GM23338 (cell line): Measurements from ENCODE around the gene ST3GAL4. TPM values are rescaled to one million over a fixed set of nuclear protein-coding genes. Genes with fewer than 3 reads are reported as not detected.

Experiments used
- ATAC-seq: fragments of 200-7000 bp; cut with Tn5 transposase; 3 replicates; pipeline ENCODE4 v1.9.1; 2020
- DNase-seq: peaks from one replicate; pipeline ENCODE4 v3.0.0-alpha.2; 2015; ENCODE audit warnings: low spot score
- H2AFZ ChIP-seq: fragments of 200-600 bp; sonication (generic); 2 replicates; pipeline ENCODE4 v1.8.0; 2016; ENCODE audit warnings: antibody characterized with exemption, mild to moderate bottlenecking, moderate library complexity
- H3F3A ChIP-seq: fragments of 200-600 bp; sonication (generic); replicated peaks from 2 replicates; pipeline ENCODE4 v1.8.0; 2017; ENCODE audit warnings: antibody characterized with exemption, mixed run types, low read depth
- H3K27ac ChIP-seq: fragments of 200-600 bp; sonication (generic); 2 replicates; pipeline ENCODE4 v1.6.1; 2016; ENCODE audit warnings: low read depth
- H3K27me3 ChIP-seq: fragments of 200-600 bp; sonication (generic); 2 replicates; pipeline ENCODE4 v1.8.0; 2016; ENCODE audit warnings: mild to moderate bottlenecking, mixed run types, moderate library complexity; ENCODE audit not compliant: insufficient read depth
- H3K36me3 ChIP-seq: fragments of 200-600 bp; sonication (generic); 2 replicates; pipeline ENCODE4 v1.8.0; 2016; ENCODE audit warnings: mild to moderate bottlenecking; ENCODE audit not compliant: insufficient read depth
- H3K4me1 ChIP-seq: fragments of 200-600 bp; sonication (generic); 2 replicates; pipeline ENCODE4 v1.8.0; 2016; ENCODE audit warnings: mild to moderate bottlenecking, moderate library complexity; ENCODE audit not compliant: insufficient read depth
- H3K4me2 ChIP-seq: fragments of 200-600 bp; sonication (generic); 2 replicates; pipeline ENCODE4 v1.7.1; 2017; ENCODE audit warnings: mixed run types
- H3K4me3 ChIP-seq: fragments of 200-600 bp; sonication (generic); 2 replicates; pipeline ENCODE4 v1.6.1; 2016; ENCODE audit warnings: mixed run types
- H3K79me2 ChIP-seq: fragments of 200-600 bp; sonication (generic); replicated peaks from 2 replicates; pipeline ENCODE4 v1.8.0; 2017; ENCODE audit warnings: mild to moderate bottlenecking; ENCODE audit not compliant: insufficient read depth
- H3K9me2 ChIP-seq: fragments of 200-600 bp; sonication (generic); 2 replicates; pipeline ENCODE4 v1.8.0; 2017; ENCODE audit not compliant: insufficient read depth
- H4K20me1 ChIP-seq: fragments of 200-600 bp; sonication (generic); replicated peaks from 2 replicates; pipeline ENCODE4 v1.8.0; 2017; ENCODE audit warnings: mild to moderate bottlenecking; ENCODE audit not compliant: insufficient read depth
- H3K27ac Mint-ChIP-seq: 2 replicates; pipeline ENCODE4 v1.8.0; 2020; ENCODE audit warnings: inconsistent platforms, mild to moderate bottlenecking, moderate library complexity, mixed read lengths
- H3K27me3 Mint-ChIP-seq: 3 replicates; pipeline ENCODE4 v1.8.0; 2022; ENCODE audit warnings: low read depth, mild to moderate bottlenecking, moderate library complexity, mixed read lengths, inconsistent platforms; ENCODE audit not compliant: insufficient read depth, poor library complexity
- H3K36me3 Mint-ChIP-seq: 3 replicates; pipeline ENCODE4 v1.8.0; 2021; ENCODE audit warnings: low read depth, mild to moderate bottlenecking, inconsistent platforms, moderate library complexity, mixed read lengths
- H3K4me1 Mint-ChIP-seq: 3 replicates; pipeline ENCODE4 v1.8.0; 2020; ENCODE audit warnings: mild to moderate bottlenecking, inconsistent platforms, mixed read lengths
- H3K4me3 Mint-ChIP-seq: 3 replicates; pipeline ENCODE4 v1.8.0; 2021; ENCODE audit warnings: moderate library complexity, mild to moderate bottlenecking, inconsistent platforms, mixed read lengths
- H3K9me3 Mint-ChIP-seq: 3 replicates; pipeline ENCODE4 v1.8.0; 2020; ENCODE audit warnings: moderate library complexity, mild to moderate bottlenecking, inconsistent platforms, mixed read lengths
- CREB1 ChIP-seq: fragments of 250-450 bp; sonication (Bioruptor Pico); IDR thresholded peaks from 2 replicates; pipeline ENCODE4 v1.5.0; 2020; ENCODE audit warnings: low read depth, mild to moderate bottlenecking, moderate library complexity
- CTCF ChIP-seq, 2 experiments: fragments of 200-600 bp in 1 of 2; sonication (generic) in 1 of 2; conservative IDR thresholded peaks; 2 replicates each; pipeline versions ENCODE4 v1.5.1 to v1.6.1; 2016 to 2017; ENCODE audit warnings: antibody characterized with exemption in 2 of 2, low read depth in 2 of 2, mild to moderate bottlenecking in 2 of 2, moderate library complexity in 1 of 2
- EZH2 ChIP-seq: fragments of 200-600 bp; sonication (generic); IDR thresholded peaks from one replicate; pipeline ENCODE4 v1.8.0; 2017; ENCODE audit warnings: antibody characterized with exemption, mild to moderate bottlenecking, low read depth; ENCODE audit not compliant: unreplicated experiment
- JUNB ChIP-seq: IDR thresholded peaks from one replicate; pipeline ENCODE4 v1.6.1; 2016; ENCODE audit warnings: antibody characterized with exemption; ENCODE audit not compliant: unreplicated experiment
- REST ChIP-seq: IDR thresholded peaks from one replicate; pipeline ENCODE4 v1.6.1; 2018; ENCODE audit warnings: antibody characterized with exemption; ENCODE audit not compliant: unreplicated experiment
- STAT1 ChIP-seq: IDR thresholded peaks from one replicate; pipeline ENCODE4 v1.6.1; 2016; ENCODE audit warnings: antibody characterized with exemption; ENCODE audit not compliant: unreplicated experiment
- ZNF114 ChIP-seq: fragments of 250-450 bp; sonication (Bioruptor Pico); IDR thresholded peaks from 2 replicates; pipeline ENCODE4 v1.5.0; 2020; ENCODE audit warnings: mild to moderate bottlenecking, moderate library complexity
- ZNF331 ChIP-seq: fragments of 250-450 bp; sonication (Bioruptor Pico); IDR thresholded peaks from 2 replicates; pipeline ENCODE4 v1.5.0; 2020; ENCODE audit warnings: low read depth, mild to moderate bottlenecking, moderate library complexity
- polyA plus RNA-seq: library from polyadenylated mRNA; unstranded; fragments of >200 nt; fragmentation: Nextera tagmentation; extraction: Ambion mirVana; gene quantifications from 2 replicates; pipeline ENCODE4 v1.2.1, GENCODE V29; 2016
- total RNA-seq: library from RNA; depleted of rRNA; stranded (reverse); fragments of >200 nt; shearing (Covaris generic); gene quantifications from 2 replicates; pipeline ENCODE4 v1.2.3, GENCODE V29; 2014

The ST3GAL4 gene
- total and polyA plus RNA-seq, 2 experiments from 2014 or later = 10.1 to 28.0 TPM

- H3K27me3 Mint-ChIP-seq = peaks cover 7% of the 10 kb centered on the region
- no peak for TF ChIP-seq EZH2
- H3F3A ChIP-seq = 0 out of 2 replicates have a peak, but pooled peaks cover 3% of the 10 kb centered on the region
- no peaks in the 10 kb centered on the region for H3K36me3 ChIP-seq
- no peaks in the 10 kb centered on the region for H3K79me2 ChIP-seq
- no peak for DNase-seq
- no peak overlapping the region for H3K4me3 ChIP-seq
- no peaks in the 10 kb centered on the region for H3K9me3 Mint-ChIP-seq
- H3K4me1 ChIP-seq = peaks cover 16% of the 10 kb centered on the region
- no peak for ATAC-seq
- peak overlapping the region; percentile 65; the same call in 1 of the 2 replicates for H3K27ac Mint-ChIP-seq
- H2AFZ ChIP-seq = no peak overlapping the region
- H3K4me3 Mint-ChIP-seq = no peak overlapping the region
- no peaks in the 10 kb centered on the region for H4K20me1 ChIP-seq
- H3K27me3 ChIP-seq = no peaks in the 10 kb centered on the region
- H3K27ac ChIP-seq = no peak overlapping the region
- H3K4me2 ChIP-seq = no peak overlapping the region
- peaks cover 18% of the 10 kb centered on the region; the same call in 2 of the 3 replicates for H3K36me3 Mint-ChIP-seq
- no peaks in the 10 kb centered on the region for H3K9me2 ChIP-seq
- H3K4me1 Mint-ChIP-seq = peaks cover 26% of the 10 kb centered on the region
These were observed 50.9 kb downstream of the ST3GAL4 start for GRCh38 chr11:126406368-126406767.

GRCh38 chr11:126407101-126407521 is 51.6 kb downstream of the ST3GAL4 start:
- Mint-ChIP-seq H3K4me3 (no peak overlapping the region), H3K27ac (no peak overlapping the region), H3K9me3 (no peaks in the 10 kb centered on the region), H3K4me1 (peaks cover 26% of the 10 kb centered on the region), H3K36me3 (peaks cover 21% of the 10 kb centered on the region), H3K27me3 (peaks cover 7% of the 10 kb centered on the region)
- no peak for ATAC-seq
- Histone ChIP-seq H3K36me3 (no peaks in the 10 kb centered on the region), H4K20me1 (no peaks in the 10 kb centered on the region), H3K4me3 (no peak overlapping the region), H3K27ac (no peak overlapping the region), H3K9me2 (no peaks in the 10 kb centered on the region), H3K79me2 (no peaks in the 10 kb centered on the region), H3K4me1 (peaks cover 16% of the 10 kb centered on the region), H2AFZ (no peak overlapping the region), H3K4me2 (no peak overlapping the region), H3F3A (0 out of 2 replicates have a peak, but pooled peaks cover 3% of the 10 kb centered on the region), H3K27me3 (no peaks in the 10 kb centered on the region)
- no peak for DNase-seq
- no peak for TF ChIP-seq CREB1 (CRISPR knock-in tag)
- TF ChIP-seq ZNF331 = no peak
- no peak for TF ChIP-seq JUNB
- no peak for TF ChIP-seq STAT1
- no peak for TF ChIP-seq EZH2
- TF ChIP-seq REST = no peak
- no peak for TF ChIP-seq ZNF114
- no peak for TF ChIP-seq CTCF (conservative IDR thresholded peaks at IDR 0.05; ENCODE audit: low read depth in 2 of 2)
